Stimulated activated CD8-positive, alpha-beta memory T cell treated with anti-CD3 and anti-CD28 coated beads, Interleukin-12 subunit alpha, Interleukin-12 subunit beta, amount 100 ng/mL, for 24 hours (primary cell): ENCODE data around the gene KIAA1210.
"Not testable (repeated sequence)": the region's sequence is repeated elsewhere in the genome, so short reads cannot be mapped to it uniquely, and the experiment has no call there.

ENCODE experiments used
- DNase-seq: peaks from one replicate; pipeline ENCODE4 v3.0.0-alpha.2; 2020; ENCODE audit errors: extremely low read depth

Gene KIAA1210

DNA sequence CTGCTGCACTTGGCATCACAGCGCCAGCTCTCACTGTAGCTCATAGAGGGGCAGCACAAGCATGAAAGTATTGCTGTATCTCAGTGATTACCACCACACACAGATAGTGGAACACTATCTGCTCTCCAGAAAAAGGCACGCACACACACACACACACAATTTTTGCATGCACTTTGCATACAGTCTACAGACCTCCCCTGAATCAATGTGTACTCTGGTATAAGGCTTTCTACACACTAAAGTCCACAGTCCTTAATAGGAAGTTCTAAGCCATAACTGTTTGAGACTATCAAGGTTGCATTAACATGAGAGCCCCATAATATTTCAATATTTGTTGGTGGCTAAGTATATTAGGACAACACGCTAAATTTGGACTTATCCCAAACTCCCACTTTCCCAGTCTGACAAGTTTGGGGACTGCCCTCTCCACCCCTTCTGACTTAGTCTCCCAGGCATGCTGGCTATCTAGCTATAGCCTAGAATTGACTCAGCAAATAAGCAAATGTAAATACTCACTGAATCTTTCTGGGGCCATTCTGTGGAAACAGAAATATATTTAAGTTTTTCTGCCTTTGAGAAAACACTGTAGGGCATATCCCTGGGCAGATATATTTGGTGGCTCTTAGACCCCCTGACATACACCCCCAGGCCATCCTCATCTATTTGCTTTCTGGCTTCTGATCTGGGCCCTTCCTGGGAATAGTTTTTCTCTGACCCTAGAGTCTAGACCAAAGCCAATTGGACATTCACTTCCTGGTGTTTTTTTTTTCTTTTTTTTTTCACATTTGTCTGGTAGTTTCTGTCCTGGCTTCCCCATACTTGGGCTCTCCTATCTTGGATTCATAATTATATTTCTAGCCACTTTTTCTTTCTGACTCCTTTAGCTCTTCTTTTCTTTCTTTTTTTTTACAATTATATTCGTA, 91.2 kb downstream of the KIAA1210 start:
- DNase-seq = no peak

DNA sequence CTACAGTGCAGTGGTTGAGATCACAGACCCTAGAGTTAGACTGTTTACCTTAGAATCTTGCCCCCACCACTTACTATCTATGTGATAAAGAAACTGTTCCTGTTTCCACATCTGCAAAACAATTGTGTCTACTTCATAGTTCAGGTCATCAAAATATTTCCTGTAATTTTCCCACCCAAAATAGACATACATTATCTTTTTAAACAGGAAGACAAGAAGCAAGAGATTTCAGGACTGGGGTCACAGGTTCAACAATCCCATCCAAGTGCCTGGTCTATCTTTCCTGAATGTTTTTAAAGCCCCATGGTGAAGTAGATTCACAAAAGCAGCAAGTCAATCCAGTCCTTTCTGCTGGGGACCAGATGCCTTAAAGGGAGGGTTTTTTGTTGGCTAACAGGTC, 96.6 kb downstream of the KIAA1210 start:
- DNase-seq = no peak

DNA sequence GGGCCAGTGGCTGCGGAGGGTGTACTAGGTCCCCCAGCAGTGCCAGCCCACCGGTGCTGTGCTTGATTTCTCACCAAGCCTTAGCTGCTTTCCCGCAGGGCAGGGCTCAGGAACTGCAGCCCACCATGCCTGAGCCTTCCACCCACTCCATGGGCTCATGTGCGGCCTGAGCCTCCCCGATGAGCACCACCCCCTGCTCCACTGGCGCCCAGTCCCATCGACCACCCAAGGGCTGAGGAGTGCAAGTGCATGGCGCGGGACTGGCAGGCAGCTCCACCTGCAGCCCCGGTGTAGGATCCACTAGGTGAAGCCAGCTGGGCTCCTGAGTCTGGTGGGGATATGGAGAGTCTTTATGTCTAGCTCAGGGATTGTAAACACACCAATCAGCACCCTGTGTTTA, 98.0 kb downstream of the KIAA1210 start:
- not testable (repeated sequence) for DNase-seq

DNA sequence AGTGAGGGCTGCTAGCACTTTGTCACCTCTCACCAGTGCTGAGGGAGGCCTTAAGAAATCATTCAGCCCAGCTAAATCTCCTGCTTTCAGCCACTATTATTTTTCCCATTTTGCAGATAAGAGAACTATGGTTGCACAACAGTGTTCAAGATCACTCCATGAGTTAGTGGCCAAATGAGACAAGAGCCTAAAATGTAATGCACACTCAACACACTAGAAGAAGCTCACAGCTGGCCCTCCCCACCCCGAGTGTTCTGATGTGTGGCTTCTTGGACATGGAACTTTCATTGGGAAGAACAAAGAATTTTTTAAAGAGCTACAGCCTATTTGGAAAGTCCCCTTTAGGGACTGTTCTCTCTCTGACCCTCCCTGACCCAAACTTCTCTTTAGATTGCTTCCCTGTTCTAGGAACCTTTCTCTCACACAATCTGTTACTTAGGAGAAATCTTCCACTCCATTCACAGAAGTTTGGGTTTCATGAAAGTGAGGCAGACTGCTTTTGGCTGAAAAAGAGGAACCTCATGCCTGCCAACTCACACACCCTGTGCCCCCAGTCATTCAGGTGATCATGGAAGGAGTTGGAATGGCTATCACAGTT, 98.8 kb downstream of the KIAA1210 start:
- DNase-seq = no peak
